Epithelial cell of proximal tubule (primary cell): ENCODE results near the gene TPMT. TPM values are rescaled to one million over a fixed set of nuclear protein-coding genes. Genes with fewer than 3 reads are reported as not detected.

Source experiments
- DNase-seq: peaks from one replicate; pipeline ENCODE4 v3.0.0-alpha.2; 2011; ENCODE audit warnings: low read depth
- H3K4me3 ChIP-seq: 2 replicates; pipeline ENCODE4 v1.5.1; 2011; ENCODE audit warnings: low read depth, mild to moderate bottlenecking, low read length
- CTCF ChIP-seq: conservative IDR thresholded peaks from 2 replicates; pipeline ENCODE4 v1.5.1; 2012; ENCODE audit warnings: low read depth, mild to moderate bottlenecking, low read length
- total RNA-seq: library from RNA; depleted of rRNA; stranded (reverse); fragments of >200 nt; gene quantifications from 2 replicates; pipeline ENCODE4 v1.2.3, GENCODE V29; 2015

Gene TPMT
- total RNA-seq, 1 donor from 2014 or later: 13.2 TPM

- TF ChIP-seq CTCF: no peak
- DNase-seq: no peak
- H3K4me3 ChIP-seq: no peak overlapping the region
Measured at GRCh38 chr6:18117136-18117535, 37.7 kb downstream of the TPMT start.

GRCh38 chr6:18115356-18115755 is 39.5 kb downstream of the TPMT start:
- no peak for DNase-seq
- no peak for TF ChIP-seq CTCF
- H3K4me3 ChIP-seq: no peak overlapping the region

GRCh38 chr6:18110162-18110561 is 44.7 kb downstream of the TPMT start:
- no peak for DNase-seq
- TF ChIP-seq CTCF: no peak
- H3K4me3 ChIP-seq: no peak overlapping the region

GRCh38 chr6:18107061-18107460 is 47.8 kb downstream of the TPMT start:
- no peak for TF ChIP-seq CTCF
- no peak overlapping the region for H3K4me3 ChIP-seq
- no peak for DNase-seq

- no peak overlapping the region for H3K4me3 ChIP-seq
- TF ChIP-seq CTCF: no peak
- no peak for DNase-seq
Measured at GRCh38 chr6:18102783-18103509, 51.9 kb downstream of the TPMT start.

- no peak for TF ChIP-seq CTCF
- no peak overlapping the region for H3K4me3 ChIP-seq
Measured at GRCh38 chr6:18101873-18102272, 53.0 kb downstream of the TPMT start.

GRCh38 chr6:18101271-18101670 is 53.6 kb downstream of the TPMT start:
- no peak for DNase-seq
- no peak overlapping the region for H3K4me3 ChIP-seq
- no peak for TF ChIP-seq CTCF

More at GRCh38 chr6:18101873-18102272, 53.0 kb downstream of the TPMT start:
- DNase-seq: no peak
